ENCODE measurements around the gene SMPDL3B. TPM values are rescaled to one million over a fixed set of nuclear protein-coding genes. Genes with fewer than 3 reads are reported as not detected.

SMPDL3B gene
- total and polyA plus RNA-seq, 2 of the 13 experiments (the other 11 are each of a cell fraction or from before 2014, with no cell fraction given), result 0.29 to 1.3 TPM

DNA sequence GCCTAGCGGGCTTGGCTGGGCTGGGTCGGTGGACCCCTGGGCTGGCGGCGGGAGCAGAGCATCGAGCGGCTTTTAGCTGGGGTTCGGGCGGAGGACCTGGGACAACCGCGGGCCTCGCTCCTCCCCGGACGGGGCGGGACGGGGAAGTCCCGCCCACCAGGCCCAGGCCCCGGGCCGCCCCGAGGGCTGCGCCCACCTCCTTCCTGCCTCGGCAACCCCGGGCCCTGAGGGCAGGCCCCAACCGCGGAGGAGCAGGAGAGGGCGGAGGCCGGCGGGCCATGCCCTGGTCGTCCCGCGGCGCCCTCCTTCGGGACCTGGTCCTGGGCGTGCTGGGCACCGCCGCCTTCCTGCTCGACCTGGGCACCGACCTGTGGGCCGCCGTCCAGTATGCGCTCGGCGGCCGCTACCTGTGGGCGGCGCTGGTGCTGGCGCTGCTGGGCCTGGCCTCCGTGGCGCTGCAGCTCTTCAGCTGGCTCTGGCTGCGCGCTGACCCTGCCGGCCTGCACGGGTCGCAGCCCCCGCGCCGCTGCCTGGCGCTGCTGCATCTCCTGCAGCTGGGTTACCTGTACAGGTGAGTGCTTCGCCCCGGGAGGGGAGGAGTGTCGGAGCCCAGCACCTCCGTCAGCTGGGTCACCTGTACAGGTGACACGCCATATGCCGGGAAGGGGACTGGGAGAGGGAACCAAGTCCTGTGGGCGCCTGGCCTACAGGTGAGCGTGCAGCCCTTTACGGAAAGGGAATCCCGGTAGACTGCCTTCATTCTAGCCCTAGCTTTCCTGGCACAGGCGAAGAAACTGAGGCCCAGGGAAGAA lies 25.2 kb downstream of the SMPDL3B start, which contains the start of gene XKR8 (continued):
- TF ChIP-seq, protein P1, sequence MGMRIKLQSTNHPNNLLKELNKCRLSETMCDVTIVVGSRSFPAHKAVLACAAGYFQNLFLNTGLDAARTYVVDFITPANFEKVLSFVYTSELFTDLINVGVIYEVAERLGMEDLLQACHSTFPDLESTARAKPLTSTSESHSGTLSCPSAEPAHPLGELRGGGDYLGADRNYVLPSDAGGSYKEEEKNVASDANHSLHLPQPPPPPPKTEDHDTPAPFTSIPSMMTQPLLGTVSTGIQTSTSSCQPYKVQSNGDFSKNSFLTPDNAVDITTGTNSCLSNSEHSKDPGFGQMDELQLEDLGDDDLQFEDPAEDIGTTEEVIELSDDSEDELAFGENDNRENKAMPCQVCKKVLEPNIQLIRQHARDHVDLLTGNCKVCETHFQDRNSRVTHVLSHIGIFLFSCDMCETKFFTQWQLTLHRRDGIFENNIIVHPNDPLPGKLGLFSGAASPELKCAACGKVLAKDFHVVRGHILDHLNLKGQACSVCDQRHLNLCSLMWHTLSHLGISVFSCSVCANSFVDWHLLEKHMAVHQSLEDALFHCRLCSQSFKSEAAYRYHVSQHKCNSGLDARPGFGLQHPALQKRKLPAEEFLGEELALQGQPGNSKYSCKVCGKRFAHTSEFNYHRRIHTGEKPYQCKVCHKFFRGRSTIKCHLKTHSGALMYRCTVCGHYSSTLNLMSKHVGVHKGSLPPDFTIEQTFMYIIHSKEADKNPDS (CRISPR knock-in tag; IDR thresholded peaks at IDR 0.05), result 0 out of 2 replicates have a peak, but pooled peaks have one; percentile 24
- no peak for TF ChIP-seq ZBTB42 (CRISPR knock-in tag; IDR thresholded peaks at IDR 0.05)
- TF ChIP-seq ZNF101 (CRISPR knock-in tag; IDR thresholded peaks at IDR 0.05; ENCODE audit: borderline replicate concordance, low read depth), result no peak
- TF ChIP-seq, protein P2, sequence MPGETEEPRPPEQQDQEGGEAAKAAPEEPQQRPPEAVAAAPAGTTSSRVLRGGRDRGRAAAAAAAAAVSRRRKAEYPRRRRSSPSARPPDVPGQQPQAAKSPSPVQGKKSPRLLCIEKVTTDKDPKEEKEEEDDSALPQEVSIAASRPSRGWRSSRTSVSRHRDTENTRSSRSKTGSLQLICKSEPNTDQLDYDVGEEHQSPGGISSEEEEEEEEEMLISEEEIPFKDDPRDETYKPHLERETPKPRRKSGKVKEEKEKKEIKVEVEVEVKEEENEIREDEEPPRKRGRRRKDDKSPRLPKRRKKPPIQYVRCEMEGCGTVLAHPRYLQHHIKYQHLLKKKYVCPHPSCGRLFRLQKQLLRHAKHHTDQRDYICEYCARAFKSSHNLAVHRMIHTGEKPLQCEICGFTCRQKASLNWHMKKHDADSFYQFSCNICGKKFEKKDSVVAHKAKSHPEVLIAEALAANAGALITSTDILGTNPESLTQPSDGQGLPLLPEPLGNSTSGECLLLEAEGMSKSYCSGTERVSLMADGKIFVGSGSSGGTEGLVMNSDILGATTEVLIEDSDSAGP (CRISPR knock-in tag; IDR thresholded peaks at IDR 0.05; ENCODE audit: borderline replicate concordance), result no peak
- TF ChIP-seq, protein P3, sequence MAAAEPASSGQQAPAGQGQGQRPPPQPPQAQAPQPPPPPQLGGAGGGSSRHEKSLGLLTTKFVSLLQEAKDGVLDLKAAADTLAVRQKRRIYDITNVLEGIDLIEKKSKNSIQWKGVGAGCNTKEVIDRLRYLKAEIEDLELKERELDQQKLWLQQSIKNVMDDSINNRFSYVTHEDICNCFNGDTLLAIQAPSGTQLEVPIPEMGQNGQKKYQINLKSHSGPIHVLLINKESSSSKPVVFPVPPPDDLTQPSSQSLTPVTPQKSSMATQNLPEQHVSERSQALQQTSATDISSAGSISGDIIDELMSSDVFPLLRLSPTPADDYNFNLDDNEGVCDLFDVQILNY (CRISPR knock-in tag; conservative IDR thresholded peaks at IDR 0.05), result no peak
- TF ChIP-seq XRCC5 (optimal IDR thresholded peaks at IDR 0.05; ENCODE audit: low read length), result no peak
- TF ChIP-seq, protein P4, sequence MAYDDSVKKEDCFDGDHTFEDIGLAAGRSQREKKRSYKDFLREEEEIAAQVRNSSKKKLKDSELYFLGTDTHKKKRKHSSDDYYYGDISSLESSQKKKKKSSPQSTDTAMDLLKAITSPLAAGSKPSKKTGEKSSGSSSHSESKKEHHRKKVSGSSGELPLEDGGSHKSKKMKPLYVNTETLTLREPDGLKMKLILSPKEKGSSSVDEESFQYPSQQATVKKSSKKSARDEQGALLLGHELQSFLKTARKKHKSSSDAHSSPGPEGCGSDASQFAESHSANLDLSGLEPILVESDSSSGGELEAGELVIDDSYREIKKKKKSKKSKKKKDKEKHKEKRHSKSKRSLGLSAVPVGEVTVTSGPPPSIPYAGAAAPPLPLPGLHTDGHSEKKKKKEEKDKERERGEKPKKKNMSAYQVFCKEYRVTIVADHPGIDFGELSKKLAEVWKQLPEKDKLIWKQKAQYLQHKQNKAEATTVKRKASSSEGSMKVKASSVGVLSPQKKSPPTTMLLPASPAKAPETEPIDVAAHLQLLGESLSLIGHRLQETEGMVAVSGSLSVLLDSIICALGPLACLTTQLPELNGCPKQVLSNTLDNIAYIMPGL (CRISPR knock-in tag; IDR thresholded peaks at IDR 0.05; ENCODE audit: borderline replicate concordance in 1 of 2, low read depth in 1 of 2), result peak; percentile 81 to 95; a peak in 3 of 4 replicates
- no peak for TF ChIP-seq SMARCE1 (IDR thresholded peaks at IDR 0.05; ENCODE audit: borderline replicate concordance)
- no peak for TF ChIP-seq NR2F6 (IDR thresholded peaks at IDR 0.05)
- no peak for TF ChIP-seq NR2F6 (CRISPR knock-in tag; IDR thresholded peaks at IDR 0.05)
- no peak for TF ChIP-seq MEIS1 (CRISPR knock-in tag; IDR thresholded peaks at IDR 0.05; ENCODE audit: borderline replicate concordance)
- peak; percentile 50 for TF ChIP-seq STAG1 (CRISPR knock-in tag; IDR thresholded peaks at IDR 0.05)
- TF ChIP-seq PTBP1 (IDR thresholded peaks at IDR 0.05; ENCODE audit: low read depth, low read length, poor library complexity, severe bottlenecking), result no peak
- no peak for TF ChIP-seq AKAP8 (CRISPR knock-in tag; IDR thresholded peaks at IDR 0.05)
- no peak for TF ChIP-seq SRSF9 (IDR thresholded peaks at IDR 0.05; ENCODE audit: borderline replicate concordance, insufficient read depth, low read depth, low read length, poor library complexity, severe bottlenecking)
- no peak for TF ChIP-seq PHF5A (CRISPR knock-in tag; IDR thresholded peaks at IDR 0.05; ENCODE audit: low read depth, unreplicated experiment)
- no peak for TF ChIP-seq NCOA2 (CRISPR knock-in tag; IDR thresholded peaks at IDR 0.05)
- no peak for TF ChIP-seq RFX3 (CRISPR knock-in tag; IDR thresholded peaks at IDR 0.05)
- TF ChIP-seq ZNF383 (CRISPR knock-in tag; IDR thresholded peaks at IDR 0.05; ENCODE audit: borderline replicate concordance), result no peak
- no peak for TF ChIP-seq ZNF772 (CRISPR knock-in tag; IDR thresholded peaks at IDR 0.05)
